NOMO-1 treated with dmso at 0.1 percent for 144 hours (cell line): ENCODE data around the gene NFATC1.
A peak's percentile ranks its signal among the peaks of the same experiment; 100 is the strongest.

Experiments used
- DNase-seq: peaks from one replicate; lab custom pipeline; 2025; ENCODE audit not compliant: unreplicated experiment; lab: John Stamatoyannopoulos, UW

Gene NFATC1

GRCh38 chr18:79518028-79518682, 122.4 kb downstream of the NFATC1 start:
- no peak for DNase-seq

GRCh38 chr18:79518683-79519128, 123.0 kb downstream of the NFATC1 start:
- DNase-seq: no peak

- DNase-seq: no peak
These were observed 124.2 kb downstream of the NFATC1 start for GRCh38 chr18:79519751-79520477.

GRCh38 chr18:79520478-79521390, 125.0 kb downstream of the NFATC1 start:
- no peak for DNase-seq

- DNase-seq: no peak
These were observed 125.9 kb downstream of the NFATC1 start for GRCh38 chr18:79521416-79522205.

- DNase-seq: no peak
These were observed 126.9 kb downstream of the NFATC1 start for GRCh38 chr18:79522451-79523205.

- DNase-seq: no peak
These were observed 127.5 kb downstream of the NFATC1 start for GRCh38 chr18:79523206-79523735.

- peak; percentile 34 for DNase-seq
These were observed 128.0 kb downstream of the NFATC1 start for GRCh38 chr18:79523736-79524180.

- no peak for DNase-seq
These were observed 128.7 kb downstream of the NFATC1 start for GRCh38 chr18:79524181-79525078.

GRCh38 chr18:79525556-79526467, 130.1 kb downstream of the NFATC1 start:
- DNase-seq: no peak

GRCh38 chr18:79526468-79527460, 131.0 kb downstream of the NFATC1 start:
- DNase-seq: no peak

- no peak for DNase-seq
These were observed 132.1 kb downstream of the NFATC1 start for GRCh38 chr18:79527656-79528315.

GRCh38 chr18:79528316-79528695, 132.6 kb downstream of the NFATC1 start:
- no peak for DNase-seq

- DNase-seq: peak; percentile 35
These were observed 133.1 kb downstream of the NFATC1 start for GRCh38 chr18:79528846-79529245.

GRCh38 chr18:79529296-79529695, 133.6 kb downstream of the NFATC1 start:
- no peak for DNase-seq

GRCh38 chr18:79529991-79530390, 134.3 kb downstream of the NFATC1 start:
- DNase-seq: no peak
